Muscle layer of duodenum (tissue), 2 donors: ENCODE results near the gene ICOS.
"Not testable (repeated sequence)": the region's sequence is repeated elsewhere in the genome, so short reads cannot be mapped to it uniquely, and the experiment has no call there.

Source experiments
- H3K27ac ChIP-seq: one replicate; pipeline ENCODE4 v1.7.0; 2013; ENCODE audit warnings: mild to moderate bottlenecking, low read length
- H3K27me3 ChIP-seq: one replicate; pipeline ENCODE4 v1.7.0; 2013; ENCODE audit warnings: low read depth, mild to moderate bottlenecking, control low read depth, low read length
- H3K36me3 ChIP-seq, 2 donors: one replicate each; pipeline ENCODE4 v1.7.0; 2013; ENCODE audit warnings: low read length in 2 of 2, control low read depth in 1 of 2, mild to moderate bottlenecking in 1 of 2; ENCODE audit not compliant: insufficient read depth in 2 of 2, control insufficient read depth in 1 of 2
- H3K4me1 ChIP-seq, 2 donors: one replicate each; pipeline ENCODE4 v1.7.0; 2013; ENCODE audit warnings: low read length in 2 of 2, mild to moderate bottlenecking in 2 of 2, control low read depth in 1 of 2, moderate library complexity in 1 of 2; ENCODE audit not compliant: insufficient read depth in 2 of 2, control insufficient read depth in 1 of 2
- H3K4me3 ChIP-seq, 2 donors: one replicate each; pipeline ENCODE4 v1.7.0; 2013; ENCODE audit warnings: low read length in 2 of 2, low read depth in 1 of 2, mild to moderate bottlenecking in 1 of 2
- H3K9me3 ChIP-seq, 2 donors: one replicate each; pipeline ENCODE4 v1.7.0; 2013; ENCODE audit warnings: low read length in 2 of 2, control low read depth in 1 of 2, mild to moderate bottlenecking in 1 of 2; ENCODE audit not compliant: control insufficient read depth in 1 of 2
- donor health status: healthy.

The ICOS gene

GRCh38 chr2:203975912-203976311 is 39.3 kb downstream of the ICOS start:
- Histone ChIP-seq H3K9me3 (no peaks in the 10 kb centered on the region), H3K36me3 (no peaks in the 10 kb centered on the region), H3K4me3 (no peak overlapping the region), H3K27me3 (no peaks in the 10 kb centered on the region), H3K4me1 (peaks cover 5 to 8% of the 10 kb centered on the region in 2 donors), H3K27ac (no peak overlapping the region)

- Histone ChIP-seq H3K36me3 (no peaks in the 10 kb centered on the region), H3K4me1 (no peaks in the 10 kb centered on the region), H3K4me3 (no peak overlapping the region), H3K27me3 (no peaks in the 10 kb centered on the region), H3K27ac (no peak overlapping the region), H3K9me3 (no peaks in the 10 kb centered on the region)
These were observed 45.7 kb downstream of the ICOS start for GRCh38 chr2:203982276-203982675.

- no peaks in the 10 kb centered on the region for H3K9me3 ChIP-seq
- H3K4me1 ChIP-seq: no peaks in the 10 kb centered on the region
- no peak overlapping the region for H3K4me3 ChIP-seq
- H3K27me3 ChIP-seq: no peaks in the 10 kb centered on the region
- no peaks in the 10 kb centered on the region for H3K36me3 ChIP-seq
- no peak overlapping the region for H3K27ac ChIP-seq
These were observed 46.6 kb downstream of the ICOS start for GRCh38 chr2:203983064-203983715.

GRCh38 chr2:203985978-203986377 is 49.4 kb downstream of the ICOS start:
- H3K27me3 ChIP-seq, H3K4me3 ChIP-seq, H3K36me3 ChIP-seq, H3K27ac ChIP-seq, H3K4me1 ChIP-seq, H3K9me3 ChIP-seq: not testable (repeated sequence)

GRCh38 chr2:203987959-203988358 is 51.4 kb downstream of the ICOS start:
- Histone ChIP-seq H3K27ac (no peak overlapping the region), H3K27me3 (no peaks in the 10 kb centered on the region), H3K4me3 (no peak overlapping the region), H3K9me3 (no peaks in the 10 kb centered on the region), H3K4me1 (no peaks in the 10 kb centered on the region), H3K36me3 (no peaks in the 10 kb centered on the region)

GRCh38 chr2:203988500-203989260 is 52.1 kb downstream of the ICOS start:
- H3K27ac ChIP-seq: no peak overlapping the region

GRCh38 chr2:203989521-203989920 is 53.0 kb downstream of the ICOS start:
- no peak overlapping the region for H3K4me3 ChIP-seq
- no peaks in the 10 kb centered on the region for H3K9me3 ChIP-seq
- no peaks in the 10 kb centered on the region for H3K36me3 ChIP-seq
- H3K27ac ChIP-seq: no peak overlapping the region
- H3K27me3 ChIP-seq: no peaks in the 10 kb centered on the region
- no peaks in the 10 kb centered on the region for H3K4me1 ChIP-seq

More at GRCh38 chr2:203988500-203989260, 52.1 kb downstream of the ICOS start:
- H3K9me3 ChIP-seq: no peaks in the 10 kb centered on the region
- H3K27me3 ChIP-seq: no peaks in the 10 kb centered on the region
- no peaks in the 10 kb centered on the region for H3K4me1 ChIP-seq
- H3K36me3 ChIP-seq: no peaks in the 10 kb centered on the region
- no peak overlapping the region for H3K4me3 ChIP-seq

GRCh38 chr2:203992509-203992908 is 55.9 kb downstream of the ICOS start:
- Histone ChIP-seq H3K27ac (no peak overlapping the region), H3K27me3 (no peaks in the 10 kb centered on the region), H3K36me3 (no peaks in the 10 kb centered on the region), H3K4me3 (no peak overlapping the region), H3K9me3 (no peaks in the 10 kb centered on the region), H3K4me1 (no peaks in the 10 kb centered on the region)

GRCh38 chr2:203993011-203993410 is 56.4 kb downstream of the ICOS start:
- H3K27ac ChIP-seq: no peak overlapping the region
- no peak overlapping the region for H3K4me3 ChIP-seq
- no peaks in the 10 kb centered on the region for H3K4me1 ChIP-seq
- no peaks in the 10 kb centered on the region for H3K9me3 ChIP-seq
- H3K27me3 ChIP-seq: no peaks in the 10 kb centered on the region
- H3K36me3 ChIP-seq: no peaks in the 10 kb centered on the region

- H3K36me3 ChIP-seq: no peaks in the 10 kb centered on the region
- no peaks in the 10 kb centered on the region for H3K4me1 ChIP-seq
- H3K4me3 ChIP-seq: no peak overlapping the region
- H3K27ac ChIP-seq: no peak overlapping the region
- no peaks in the 10 kb centered on the region for H3K9me3 ChIP-seq
- no peaks in the 10 kb centered on the region for H3K27me3 ChIP-seq
These were observed 57.0 kb downstream of the ICOS start for GRCh38 chr2:203993560-203993959.

GRCh38 chr2:203994735-203995134 is 58.2 kb downstream of the ICOS start:
- Histone ChIP-seq H3K9me3 (no peaks in the 10 kb centered on the region), H3K36me3 (no peaks in the 10 kb centered on the region), H3K27ac (no peak overlapping the region), H3K4me3 (no peak overlapping the region), H3K27me3 (no peaks in the 10 kb centered on the region), H3K4me1 (no peaks in the 10 kb centered on the region)

- no peaks in the 10 kb centered on the region for H3K36me3 ChIP-seq
- no peaks in the 10 kb centered on the region for H3K4me1 ChIP-seq
- H3K9me3 ChIP-seq: no peaks in the 10 kb centered on the region
- H3K4me3 ChIP-seq: no peak overlapping the region
- H3K27ac ChIP-seq: no peak overlapping the region
- no peaks in the 10 kb centered on the region for H3K27me3 ChIP-seq
These were observed 60.1 kb downstream of the ICOS start for GRCh38 chr2:203996692-203997091.
